Uterus (tissue), 2 donors: ENCODE results near the gene TBX22.

Experiments
- CTCF ChIP-seq, 4 experiments: fragments of 200-600 bp in 2 of 4; fragments of 450-650 bp in 2 of 4; sonication (generic) in 2 of 4; IDR thresholded peaks; one replicate each; pipeline ENCODE4 v1.5.1; 2016 to 2019; ENCODE audit warnings: antibody characterized with exemption in 4 of 4, mild to moderate bottlenecking in 2 of 4, moderate library complexity in 1 of 4
- POLR2A ChIP-seq, 2 donors: fragments of 450-650 bp; IDR thresholded peaks; one replicate each; pipeline ENCODE4 v1.6.1; 2016; ENCODE audit warnings: antibody characterized with exemption in 2 of 2, mild to moderate bottlenecking in 1 of 2, moderate library complexity in 1 of 2

GRCh38 chrX:80016182-80016581 lies 1.6 kb downstream of the TBX22 start:
- TF ChIP-seq CTCF (IDR thresholded peaks at IDR 0.05) (no peak), POLR2A (IDR thresholded peaks at IDR 0.05) (no peak)
